Hepatocyte (in vitro differentiated cells): ENCODE data around the gene MACROH2A2.

Experiments used
- EZH2 ChIP-seq: fragments of 200-600 bp; sonication (generic); IDR thresholded peaks from 2 replicates; pipeline ENCODE4 v1.6.1; 2016; ENCODE audit warnings: antibody characterized with exemption, mild to moderate bottlenecking, borderline replicate concordance
- EZH2phosphoT487 ChIP-seq: fragments of 200-600 bp; sonication (generic); IDR thresholded peaks from one replicate; pipeline ENCODE4 v1.6.1; 2018; ENCODE audit warnings: antibody characterized with exemption, mild to moderate bottlenecking, low read depth, moderate library complexity; ENCODE audit not compliant: unreplicated experiment, severe bottlenecking

GRCh38 chr10:70146489-70147258, 94.0 kb downstream of the MACROH2A2 start, which contains the start of gene TYSND1:
- TF ChIP-seq EZH2phosphoT487, result no peak
- no peak for TF ChIP-seq EZH2
